Ishikawa (cell line): ENCODE data around the gene GAP43.

Source experiments
- CEBPB ChIP-seq: IDR thresholded peaks from 2 replicates; pipeline ENCODE4 v1.6.1; 2012
- CREB1 ChIP-seq: IDR thresholded peaks from 2 replicates; pipeline ENCODE4 v1.6.1; 2012; ENCODE audit warnings: low read depth
- EGR1 ChIP-seq: IDR thresholded peaks from 2 replicates; pipeline ENCODE4 v1.6.1; 2012
- EP300 ChIP-seq: IDR thresholded peaks from 2 replicates; pipeline ENCODE4 v1.6.1; 2012; ENCODE audit warnings: borderline replicate concordance
- FOXM1 ChIP-seq: IDR thresholded peaks from 2 replicates; pipeline ENCODE4 v1.6.1; 2012; ENCODE audit warnings: low read depth, borderline replicate concordance
- RAD21 ChIP-seq: IDR thresholded peaks from 2 replicates; pipeline ENCODE4 v1.6.1; 2012; ENCODE audit warnings: low read depth
- TCF12 ChIP-seq: IDR thresholded peaks from 2 replicates; pipeline ENCODE4 v1.6.1; 2012; ENCODE audit warnings: low read depth
- TF ChIP-seq, protein P1 (sequence below): IDR thresholded peaks from 2 replicates; pipeline ENCODE4 v1.6.1; 2012
- TF ChIP-seq, protein P2 (sequence below): IDR thresholded peaks from 2 replicates; pipeline ENCODE4 v1.6.1; 2012

DNA sequence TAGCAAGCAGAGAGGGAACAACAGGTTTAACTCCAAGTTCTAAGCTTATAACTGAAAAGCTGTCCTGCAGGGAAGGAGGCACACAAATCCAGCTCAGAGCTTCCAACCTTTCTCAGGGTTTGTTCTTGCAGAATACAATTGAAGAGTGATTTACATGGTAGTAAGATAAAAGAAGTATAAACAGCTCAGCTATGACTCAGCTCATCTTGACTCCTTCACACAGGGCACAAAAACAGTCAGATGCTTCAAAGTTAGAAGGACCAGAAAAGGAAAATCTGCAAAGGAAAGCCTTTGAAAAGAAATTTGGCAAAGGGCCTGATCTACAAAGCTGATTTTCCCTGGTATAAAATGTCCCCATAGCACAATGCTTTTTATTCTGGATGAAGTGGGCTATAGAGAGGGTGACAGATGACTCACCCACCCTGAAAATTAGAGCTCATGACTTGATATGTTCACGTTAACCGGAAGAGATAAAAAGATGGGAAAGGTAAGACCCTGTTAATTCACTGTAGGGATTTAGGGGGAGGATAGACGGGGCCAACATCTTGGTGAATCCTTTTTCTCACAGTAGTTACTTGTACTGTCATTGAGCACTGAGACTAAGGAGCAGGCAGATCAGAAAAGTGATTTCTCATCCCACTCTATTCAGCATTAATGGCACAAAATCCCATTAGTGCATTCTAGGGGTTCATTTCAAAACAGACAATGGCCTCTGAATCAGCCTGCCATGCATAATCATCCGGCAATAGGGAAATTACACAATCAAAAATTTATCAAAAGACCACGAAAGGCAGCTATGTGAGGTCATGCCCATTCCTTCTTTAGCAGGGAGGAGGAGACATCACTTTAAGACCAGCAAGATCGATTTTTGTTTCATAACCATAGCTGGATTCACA lies 143.5 kb downstream of the GAP43 start:
- TF ChIP-seq CREB1 (no peak), RAD21 (no peak), EP300 (no peak), FOXM1 (no peak), EGR1 (no peak), TCF12 (no peak), CEBPB (no peak)
- TF ChIP-seq, protein P1, sequence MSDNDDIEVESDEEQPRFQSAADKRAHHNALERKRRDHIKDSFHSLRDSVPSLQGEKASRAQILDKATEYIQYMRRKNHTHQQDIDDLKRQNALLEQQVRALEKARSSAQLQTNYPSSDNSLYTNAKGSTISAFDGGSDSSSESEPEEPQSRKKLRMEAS: no peak
- TF ChIP-seq, protein P2, sequence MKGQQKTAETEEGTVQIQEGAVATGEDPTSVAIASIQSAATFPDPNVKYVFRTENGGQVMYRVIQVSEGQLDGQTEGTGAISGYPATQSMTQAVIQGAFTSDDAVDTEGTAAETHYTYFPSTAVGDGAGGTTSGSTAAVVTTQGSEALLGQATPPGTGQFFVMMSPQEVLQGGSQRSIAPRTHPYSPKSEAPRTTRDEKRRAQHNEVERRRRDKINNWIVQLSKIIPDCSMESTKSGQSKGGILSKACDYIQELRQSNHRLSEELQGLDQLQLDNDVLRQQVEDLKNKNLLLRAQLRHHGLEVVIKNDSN: no peak
